Measurements from ENCODE around the gene ADGRG1.

GRCh38 chr16:57592591-57593003 is 35.8 kb upstream of the ADGRG1 start:
- no peak for TF ChIP-seq CTCF (IDR thresholded peaks at IDR 0.05; ENCODE audit: borderline replicate concordance, extremely low read depth, low read length, poor library complexity, severe bottlenecking)
- no peak for TF ChIP-seq EZH2 (IDR thresholded peaks at IDR 0.05; ENCODE audit: borderline replicate concordance, low read depth, low read length, severe bottlenecking)

Data from DND-41 (cell line).